GM18907 (cell line): ENCODE data around the gene SLC25A25.

ENCODE experiments used
- ATAC-seq: cut with Tn5 transposase; IDR thresholded peaks from one replicate; pipeline ENCODE4 v1.9.1; 2021; ENCODE audit warnings: mild to moderate bottlenecking, moderate library complexity; ENCODE audit not compliant: unreplicated experiment

The SLC25A25 gene

GRCh38 chr9:128143525-128144238 is 75.7 kb downstream of the SLC25A25 start:
- no peak for ATAC-seq

DNA sequence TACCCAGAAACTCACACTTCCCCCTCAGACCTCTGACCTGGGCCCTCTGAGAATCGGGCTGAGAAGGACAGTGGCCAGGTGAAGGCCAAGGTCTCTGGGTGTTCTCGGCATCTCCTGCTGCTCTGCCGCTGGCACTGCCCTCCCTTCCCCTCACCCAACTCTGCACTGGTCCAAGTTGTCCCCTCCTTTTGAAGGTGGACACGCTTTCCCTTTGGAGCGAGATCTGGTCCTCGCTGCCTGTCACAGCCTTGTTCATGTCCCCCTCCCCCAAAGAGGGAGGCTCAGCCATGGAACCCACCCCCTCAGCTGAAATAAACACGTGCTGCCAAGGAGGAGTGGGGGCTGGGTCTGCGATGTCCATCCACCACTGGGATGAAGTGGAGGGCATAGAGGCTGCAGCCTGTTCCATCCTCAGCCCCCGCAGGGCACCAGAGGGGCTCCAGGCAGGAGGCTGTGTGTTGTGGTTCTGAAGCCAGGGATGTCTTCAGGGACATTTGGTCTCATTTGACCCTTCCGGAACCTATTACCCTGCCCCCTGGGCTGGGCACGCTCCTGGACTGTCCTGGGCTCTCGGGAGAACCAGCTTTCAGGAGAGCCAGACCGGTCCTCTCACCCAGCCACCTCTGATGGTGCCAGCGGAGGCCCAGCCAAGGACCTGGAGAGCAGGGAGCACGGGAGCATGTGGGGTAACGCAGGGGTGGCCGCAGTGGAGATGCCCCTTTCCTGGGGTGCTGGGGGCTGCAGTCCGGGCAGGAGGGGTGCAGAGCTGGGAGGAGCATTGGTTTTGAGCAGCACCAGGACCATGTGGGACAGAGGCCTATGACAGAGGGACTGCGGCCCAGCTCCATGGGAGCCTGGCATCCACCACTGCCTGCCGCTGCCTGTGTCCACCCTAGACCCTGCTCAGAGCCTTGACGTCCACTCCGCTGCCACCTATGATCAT is 76.5 kb downstream of the SLC25A25 start:
- ATAC-seq = no peak

DNA sequence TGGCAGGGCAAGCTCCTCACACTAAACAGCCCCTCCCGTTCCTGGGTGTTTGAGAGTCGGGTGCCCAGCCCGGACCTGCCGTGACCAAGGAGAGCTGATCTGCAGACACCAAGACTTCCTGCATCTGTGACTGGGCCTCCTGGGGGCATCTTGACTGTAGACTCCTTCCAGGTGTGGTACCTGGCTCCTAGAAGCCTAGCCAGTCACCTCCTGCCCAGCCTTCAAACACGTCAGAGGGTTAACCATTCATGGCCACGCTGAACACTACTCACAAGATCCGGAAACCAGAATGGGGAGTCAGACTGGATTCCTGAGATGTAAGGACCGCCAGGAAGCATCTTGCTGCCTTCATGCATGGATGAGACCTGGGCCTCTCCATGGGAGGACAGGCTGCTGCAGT is 77.5 kb downstream of the SLC25A25 start:
- no peak for ATAC-seq

DNA sequence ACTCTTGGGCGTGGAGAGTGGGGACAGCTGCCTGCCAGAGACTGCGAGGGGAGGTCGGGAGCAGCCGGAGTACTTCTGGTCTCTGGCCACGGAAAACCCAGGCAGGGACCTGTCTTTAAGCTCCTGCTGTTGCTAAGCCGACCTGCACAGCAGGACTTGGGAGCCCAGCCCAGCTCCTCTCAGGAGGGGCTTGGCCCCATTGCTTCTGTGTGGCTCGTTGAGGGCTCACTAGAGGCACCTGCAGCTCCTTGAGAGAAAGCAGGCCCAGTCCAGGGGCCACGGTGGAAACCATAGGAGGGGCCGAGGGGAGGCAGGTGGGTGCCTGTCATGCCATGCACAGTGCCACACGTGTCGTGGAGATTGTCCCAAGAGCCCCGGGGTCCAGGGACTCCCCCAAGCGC is 77.9 kb downstream of the SLC25A25 start:
- no peak for ATAC-seq

GRCh38 chr9:128146591-128147120 is 78.6 kb downstream of the SLC25A25 start:
- no peak for ATAC-seq

- no peak for ATAC-seq
These were observed 80.5 kb downstream of the SLC25A25 start for GRCh38 chr9:128148509-128149000.

GRCh38 chr9:128149001-128149701 is 81.1 kb downstream of the SLC25A25 start, which contains the start of gene LCN2:
LCN2 (plus strand) TSS chr9:128149453; CDS start chr9:128149526, 73 bp downstream.
- ATAC-seq = no peak

GRCh38 chr9:128149951-128150593 is 82.0 kb downstream of the SLC25A25 start:
- ATAC-seq = no peak

DNA sequence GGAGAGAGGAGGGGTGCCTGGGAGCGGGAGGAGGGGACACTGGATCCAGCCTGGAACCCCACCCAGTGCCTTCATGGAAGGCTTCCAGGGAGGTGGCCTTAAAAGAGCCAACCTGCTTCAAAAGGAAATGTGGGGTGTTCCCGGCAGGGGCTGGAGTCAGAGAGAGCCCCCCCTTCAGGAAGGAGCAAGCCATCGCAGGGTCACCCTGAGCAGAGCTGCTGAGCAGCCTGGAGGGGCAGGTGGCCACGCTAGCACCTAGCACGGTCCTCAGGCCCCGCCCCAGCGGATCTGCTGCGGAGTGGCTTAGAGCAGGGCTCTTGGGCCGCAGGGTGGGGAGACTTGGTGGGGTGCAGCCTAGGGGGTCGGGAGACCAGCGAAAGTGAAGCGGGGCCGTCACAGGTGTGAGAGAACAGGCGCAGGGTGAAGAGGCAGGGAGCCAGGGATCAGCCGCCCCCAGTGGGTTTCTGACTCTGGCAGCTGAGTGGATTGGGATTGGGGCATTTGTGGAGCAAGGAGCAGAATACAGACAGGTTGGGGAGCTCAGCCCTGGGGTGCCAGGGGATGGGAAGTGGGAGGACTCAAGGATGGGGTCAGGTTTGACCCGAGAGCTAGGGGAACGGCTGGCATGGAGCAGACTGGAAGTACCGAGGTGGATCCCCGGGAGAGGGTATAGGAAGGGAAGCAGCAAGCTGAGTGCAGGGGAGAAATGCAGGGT is 82.7 kb downstream of the SLC25A25 start:
- no peak for ATAC-seq

DNA sequence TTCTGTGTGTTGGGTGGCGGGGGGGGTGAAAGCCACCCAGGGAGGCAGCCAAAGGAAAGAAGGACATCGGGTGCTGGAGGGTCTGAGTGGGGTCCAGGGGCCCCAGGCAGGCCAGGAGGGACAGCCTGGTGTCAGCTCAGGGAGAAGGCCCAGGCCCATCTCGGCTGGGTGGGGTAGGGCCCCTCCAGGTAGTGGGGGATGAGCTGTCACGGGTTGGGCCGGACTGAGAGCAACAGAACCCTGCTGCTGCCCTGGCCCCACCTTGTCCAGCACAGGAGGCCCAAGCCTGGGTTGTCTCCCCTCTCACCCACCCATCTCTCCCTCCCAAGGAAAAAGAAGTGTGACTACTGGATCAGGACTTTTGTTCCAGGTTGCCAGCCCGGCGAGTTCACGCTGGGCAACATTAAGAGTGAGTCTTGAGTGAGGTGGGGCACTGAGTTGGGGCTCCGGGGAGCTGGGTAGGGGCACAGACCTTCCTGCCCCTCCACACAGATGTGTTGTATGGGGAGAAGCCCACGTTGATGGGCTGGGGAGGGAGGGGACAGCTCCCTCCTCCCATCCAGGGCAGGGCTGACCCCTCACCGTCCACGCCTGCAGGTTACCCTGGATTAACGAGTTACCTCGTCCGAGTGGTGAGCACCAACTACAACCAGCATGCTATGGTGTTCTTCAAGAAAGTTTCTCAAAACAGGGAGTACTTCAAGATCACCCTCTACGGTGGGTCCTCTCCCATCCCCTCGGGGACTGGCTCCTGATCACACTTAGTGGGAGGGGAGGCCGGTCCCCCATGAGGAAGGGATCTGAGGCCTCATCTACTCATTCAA is 83.5 kb downstream of the SLC25A25 start:
- no peak for ATAC-seq

DNA sequence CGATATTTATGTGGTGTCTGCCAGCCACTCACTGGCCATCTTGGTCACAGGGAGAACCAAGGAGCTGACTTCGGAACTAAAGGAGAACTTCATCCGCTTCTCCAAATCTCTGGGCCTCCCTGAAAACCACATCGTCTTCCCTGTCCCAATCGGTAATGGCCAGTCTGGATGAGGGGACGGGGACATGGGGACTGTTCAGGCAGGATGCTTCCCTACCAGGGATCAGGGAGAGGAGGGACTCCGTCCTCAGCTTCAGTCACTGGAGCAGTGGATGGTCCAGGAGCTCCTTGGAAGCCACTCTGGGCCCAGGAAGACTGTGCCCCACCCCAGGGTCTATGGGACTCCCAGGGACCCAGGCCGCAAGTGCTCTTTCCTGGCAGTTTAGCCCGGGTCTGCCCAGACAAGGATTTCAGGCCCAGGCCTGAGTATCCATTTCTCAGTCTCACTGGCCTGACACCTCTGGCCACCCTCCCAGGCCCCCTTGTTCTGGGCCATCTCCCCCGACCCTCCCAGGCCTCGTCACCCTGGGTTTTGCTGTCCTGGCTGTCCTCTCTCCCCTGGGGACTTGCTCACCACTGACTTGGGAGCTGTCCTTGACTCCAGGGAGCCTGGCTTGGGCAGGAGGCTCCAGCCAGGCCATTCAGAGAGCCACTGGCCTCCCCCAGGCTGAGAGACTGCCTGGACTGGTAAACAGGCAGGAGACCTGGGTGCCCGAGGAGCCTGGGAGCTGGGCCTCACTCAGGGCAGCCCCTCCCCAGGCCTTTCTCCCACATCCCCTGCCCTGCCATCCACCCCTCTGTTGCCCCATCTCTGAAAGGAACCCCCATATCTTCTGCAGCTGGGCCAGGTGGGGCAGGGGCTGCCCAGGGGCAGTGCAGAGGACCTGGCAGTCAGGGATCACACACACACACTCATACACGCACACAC is 84.4 kb downstream of the SLC25A25 start:
- no peak for ATAC-seq

GRCh38 chr9:128153060-128153946 is 85.3 kb downstream of the SLC25A25 start:
- no peak for ATAC-seq

GRCh38 chr9:128153947-128154695 is 86.1 kb downstream of the SLC25A25 start:
- ATAC-seq = no peak

DNA sequence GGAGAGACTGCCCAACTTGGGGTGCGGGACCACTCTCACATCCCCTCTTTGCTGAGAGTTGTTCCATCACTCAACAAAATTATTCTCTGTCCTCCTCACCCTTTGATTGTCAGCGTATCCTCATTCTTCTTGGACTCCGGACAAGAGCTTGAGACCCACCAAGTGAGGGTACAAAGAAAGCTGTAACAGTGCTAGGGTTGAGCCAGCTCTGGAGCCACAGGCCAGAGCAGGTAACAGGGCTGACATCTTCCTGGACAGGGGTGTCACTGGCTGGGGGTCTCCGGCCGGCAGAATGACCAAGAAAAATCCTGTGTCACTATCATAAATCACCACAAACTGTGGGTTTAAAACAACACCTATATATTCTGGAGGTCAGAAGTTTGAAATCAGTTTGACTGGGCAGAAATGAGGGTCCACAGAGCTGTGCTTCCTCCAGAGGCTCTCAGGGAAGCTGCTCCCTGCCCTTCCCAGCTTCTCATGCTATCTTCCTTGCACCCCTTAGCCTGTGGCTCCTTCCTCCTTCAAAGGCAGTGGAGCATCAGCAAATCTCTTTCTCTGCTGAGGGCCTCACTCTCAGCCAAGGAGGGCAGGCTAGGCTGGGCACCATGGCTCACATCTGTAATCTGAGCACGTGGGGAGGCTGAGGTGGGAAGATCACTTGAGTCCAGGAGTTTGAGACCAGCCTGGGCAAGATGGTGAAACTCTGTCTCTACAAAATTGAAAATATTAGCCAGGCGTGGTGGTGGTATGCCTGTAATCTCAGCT is 87.9 kb downstream of the SLC25A25 start:
- no peak for ATAC-seq
